NCI-H526 treated with DMSO at 0.1 percent for 48 hours (cell line): ENCODE results near the gene PHF13.

ENCODE experiments used
- DNase-seq: peaks from one replicate; lab custom pipeline; 2025; lab: John Stamatoyannopoulos, UW

PHF13 gene

GRCh38 chr1:6613361-6614018 is at the start of gene PHF13:
Gene PHF13, plus strand, starts transcription at chr1:6613731. Its CDS starts 336 bp downstream, at chr1:6614067.
- DNase-seq, result peak; percentile 98

- no peak for DNase-seq
Observed at GRCh38 chr1:6569033-6569432, 44.5 kb upstream of the PHF13 start.

- no peak for DNase-seq
Observed at GRCh38 chr1:6570100-6570499, 43.4 kb upstream of the PHF13 start.

- no peak for DNase-seq
Observed at GRCh38 chr1:6570987-6571386, 42.5 kb upstream of the PHF13 start.

- no peak for DNase-seq
Observed at GRCh38 chr1:6572653-6573383, 40.7 kb upstream of the PHF13 start.

- no peak for DNase-seq
Observed at GRCh38 chr1:6574025-6574620, 39.4 kb upstream of the PHF13 start.

- no peak for DNase-seq
Observed at GRCh38 chr1:6574818-6575217, 38.7 kb upstream of the PHF13 start.

- no peak for DNase-seq
Observed at GRCh38 chr1:6577831-6578525, 35.6 kb upstream of the PHF13 start.

GRCh38 chr1:6578624-6579373 is 34.7 kb upstream of the PHF13 start:
- no peak for DNase-seq

- peak; percentile 92 for DNase-seq
Observed at GRCh38 chr1:6579374-6580118, 34.0 kb upstream of the PHF13 start, which contains the start of gene ZBTB48. Gene ZBTB48, plus strand, starts transcription at chr1:6579994. Its CDS starts 616 bp downstream, at chr1:6580610.

GRCh38 chr1:6580119-6580592 is 33.4 kb upstream of the PHF13 start:
- no peak for DNase-seq

GRCh38 chr1:6580593-6581409 is 32.7 kb upstream of the PHF13 start:
- no peak for DNase-seq

- DNase-seq, result no peak
Observed at GRCh38 chr1:6581561-6582305, 31.8 kb upstream of the PHF13 start.

GRCh38 chr1:6582370-6582769 is 31.2 kb upstream of the PHF13 start:
- no peak for DNase-seq

- DNase-seq, result no peak
Observed at GRCh38 chr1:6584126-6585080, 29.1 kb upstream of the PHF13 start.

GRCh38 chr1:6585081-6585722 is 28.3 kb upstream of the PHF13 start:
- DNase-seq, result no peak

- DNase-seq, result no peak
Observed at GRCh38 chr1:6585841-6586240, 27.7 kb upstream of the PHF13 start.

GRCh38 chr1:6586404-6586816 is 27.1 kb upstream of the PHF13 start:
- DNase-seq, result no peak
